Measurements from ENCODE around the gene SLC12A4.

Gene SLC12A4

DNA sequence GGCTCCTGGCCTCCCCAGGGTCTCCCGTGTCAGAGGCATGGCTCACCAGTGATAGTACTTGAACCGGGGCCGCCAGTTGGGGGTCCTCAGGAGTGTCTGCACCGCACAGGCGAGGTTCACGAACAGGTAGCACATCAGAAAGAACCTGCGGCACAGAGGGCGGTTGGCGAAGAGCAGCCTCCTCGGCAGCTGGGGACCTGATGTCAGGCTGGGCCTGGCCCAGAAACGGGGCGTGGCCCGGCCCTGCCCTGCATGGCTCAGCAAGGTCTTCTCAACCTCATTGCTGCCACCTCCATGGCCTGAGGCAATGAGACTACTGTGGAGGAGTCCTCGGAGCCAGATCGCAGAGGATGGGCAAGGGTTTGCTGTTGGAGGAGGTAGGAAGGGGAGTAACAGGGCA, 20.4 kb downstream of the SLC12A4 start:
- Histone ChIP-seq H3K27ac (no peak overlapping the region), H3K9me3 (ENCODE audit: low read depth, low read length) (no peaks in the 10 kb centered on the region), H3K36me3 (ENCODE audit: insufficient read depth, low read length) (no peaks in the 10 kb centered on the region), H3K4me3 (no peak overlapping the region), H3K9ac (ENCODE audit: insufficient read length) (no peak overlapping the region)
- DNase-seq (ENCODE audit: low read depth, low spot score), result no peak
- TF ChIP-seq FOXP2 (optimal IDR thresholded peaks at IDR 0.05; ENCODE audit: control extremely low read depth, extremely low read length, insufficient read depth) (no peak), POLR2AphosphoS5 (IDR thresholded peaks at IDR 0.05; ENCODE audit: borderline replicate concordance, low read depth, low read length) (no peak), EZH2 (IDR thresholded peaks at IDR 0.05) (no peak)

DNA sequence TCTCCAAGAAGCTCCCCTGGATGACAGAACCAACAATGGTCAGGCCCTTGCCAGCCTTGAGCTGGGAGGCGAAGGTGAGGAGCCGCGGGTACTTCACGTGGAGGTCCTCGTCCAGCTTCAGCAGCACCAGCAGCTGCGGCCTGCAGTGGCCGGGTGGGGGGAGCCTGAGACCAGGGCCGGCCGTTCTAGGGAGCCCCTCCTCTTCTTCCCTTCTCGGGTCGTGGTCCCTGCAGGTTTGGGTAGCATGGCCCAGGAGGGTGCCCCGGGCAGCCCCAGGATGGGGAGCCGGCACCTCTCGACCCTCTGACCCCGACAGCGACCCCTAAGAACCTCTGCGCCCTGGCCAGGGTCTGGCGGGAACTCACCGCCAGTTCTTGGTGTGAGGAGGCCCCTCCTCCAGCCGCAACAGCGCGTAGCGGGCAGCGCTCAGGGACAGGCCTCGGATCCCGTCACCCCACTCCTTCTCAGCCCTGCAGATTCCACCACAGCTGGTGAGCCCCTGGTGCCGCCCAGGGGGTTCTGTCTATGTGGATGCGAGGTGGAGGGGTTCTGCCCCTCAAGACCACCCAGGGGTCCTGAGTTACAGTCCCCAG, 21.4 kb downstream of the SLC12A4 start:
- DNase-seq (ENCODE audit: low read depth, low spot score), result no peak
- no peak overlapping the region for H3K27ac ChIP-seq
- no peak for TF ChIP-seq EZH2 (IDR thresholded peaks at IDR 0.05)
- TF ChIP-seq POLR2AphosphoS5 (IDR thresholded peaks at IDR 0.05; ENCODE audit: borderline replicate concordance, low read depth, low read length), result no peak
- no peak for TF ChIP-seq FOXP2 (optimal IDR thresholded peaks at IDR 0.05; ENCODE audit: control extremely low read depth, extremely low read length, insufficient read depth)
- no peak overlapping the region for H3K4me3 ChIP-seq
- no peaks in the 10 kb centered on the region for H3K9me3 ChIP-seq (ENCODE audit: low read depth, low read length)
- H3K9ac ChIP-seq (ENCODE audit: insufficient read length), result no peak overlapping the region
- H3K36me3 ChIP-seq (ENCODE audit: insufficient read depth, low read length), result no peaks in the 10 kb centered on the region

- TF ChIP-seq POLR2AphosphoS5 (IDR thresholded peaks at IDR 0.05; ENCODE audit: borderline replicate concordance, low read depth, low read length), result no peak
- no peak for TF ChIP-seq EZH2 (IDR thresholded peaks at IDR 0.05)
- TF ChIP-seq FOXP2 (optimal IDR thresholded peaks at IDR 0.05; ENCODE audit: control extremely low read depth, extremely low read length, insufficient read depth), result no peak
- Histone ChIP-seq H3K36me3 (ENCODE audit: insufficient read depth, low read length) (no peaks in the 10 kb centered on the region), H3K27ac (no peak overlapping the region), H3K9me3 (ENCODE audit: low read depth, low read length) (no peaks in the 10 kb centered on the region), H3K4me3 (no peak overlapping the region), H3K9ac (ENCODE audit: insufficient read length) (no peak overlapping the region)
- DNase-seq (ENCODE audit: low read depth, low spot score), result no peak
Observed at GRCh38 chr16:67946128-67946569, 22.3 kb downstream of the SLC12A4 start.

DNA sequence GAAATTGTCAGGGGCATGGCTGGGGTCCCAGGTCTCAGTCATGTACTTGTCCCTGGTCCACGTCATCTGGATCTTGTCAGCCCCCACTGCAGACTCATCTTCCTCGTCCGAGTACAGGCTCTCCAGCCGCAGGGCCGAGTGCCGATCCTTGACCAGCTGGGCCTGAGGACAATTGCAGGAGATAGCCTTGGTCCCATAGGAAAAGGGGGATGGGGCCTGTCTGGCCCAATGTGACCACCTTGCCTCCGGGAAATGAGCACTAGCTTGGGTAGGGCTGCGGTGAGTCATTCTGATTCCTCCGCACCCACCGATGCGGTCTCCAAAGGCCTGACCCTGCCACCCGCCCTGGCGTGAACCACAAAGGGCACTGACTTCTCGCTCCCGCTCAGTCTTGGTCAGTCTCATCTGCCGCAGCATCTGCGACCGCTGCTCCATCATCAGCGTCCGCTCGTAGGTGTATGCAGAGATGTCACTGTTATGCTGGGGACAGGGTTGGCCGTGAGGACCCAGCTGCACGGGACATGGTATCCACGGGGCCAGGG, 23.0 kb downstream of the SLC12A4 start:
- H3K9ac ChIP-seq (ENCODE audit: insufficient read length), result no peak overlapping the region
- no peak for TF ChIP-seq FOXP2 (optimal IDR thresholded peaks at IDR 0.05; ENCODE audit: control extremely low read depth, extremely low read length, insufficient read depth)
- H3K4me3 ChIP-seq, result no peak overlapping the region
- no peaks in the 10 kb centered on the region for H3K9me3 ChIP-seq (ENCODE audit: low read depth, low read length)
- no peak for DNase-seq (ENCODE audit: low read depth, low spot score)
- no peak overlapping the region for H3K27ac ChIP-seq
- no peaks in the 10 kb centered on the region for H3K36me3 ChIP-seq (ENCODE audit: insufficient read depth, low read length)

DNA sequence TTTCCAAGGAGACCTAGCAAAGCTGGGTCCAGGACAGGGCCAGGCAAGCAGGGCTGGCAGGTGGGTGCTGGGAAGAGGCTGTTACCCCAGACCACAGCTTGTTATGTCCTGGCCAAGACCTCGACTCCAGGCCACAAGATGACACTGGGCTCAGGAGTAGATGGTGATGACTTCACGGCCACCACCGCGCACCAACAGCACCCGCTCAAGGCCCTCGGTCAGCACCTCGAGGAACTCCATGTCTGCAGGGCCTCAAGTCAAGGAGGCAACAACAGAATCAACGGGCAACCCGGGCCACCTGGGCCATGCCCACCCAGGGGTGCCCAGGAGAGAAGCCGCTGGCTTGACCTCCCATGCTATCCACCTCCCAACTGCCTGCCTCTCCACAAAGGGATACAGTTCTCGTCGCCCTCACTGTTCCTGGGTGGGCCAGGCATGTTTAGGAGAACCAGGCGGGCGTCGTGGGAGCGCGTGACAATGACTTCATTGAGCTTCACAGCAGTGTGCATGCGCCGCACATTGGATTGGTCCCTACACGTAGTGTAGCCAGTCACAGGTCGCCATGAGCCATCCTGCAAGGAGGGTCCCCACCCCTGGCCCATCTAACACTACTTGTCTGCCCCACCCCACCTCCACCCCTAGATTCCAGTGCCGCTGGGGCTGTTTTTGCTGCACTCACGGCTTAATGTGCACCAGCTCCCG, 23.6 kb downstream of the SLC12A4 start:
- Histone ChIP-seq H3K4me3 (no peak overlapping the region), H3K36me3 (ENCODE audit: insufficient read depth, low read length) (no peaks in the 10 kb centered on the region), H3K9ac (ENCODE audit: insufficient read length) (no peak overlapping the region), H3K9me3 (ENCODE audit: low read depth, low read length) (no peaks in the 10 kb centered on the region), H3K27ac (no peak overlapping the region)
- TF ChIP-seq EZH2 (IDR thresholded peaks at IDR 0.05) (no peak), FOXP2 (optimal IDR thresholded peaks at IDR 0.05; ENCODE audit: control extremely low read depth, extremely low read length, insufficient read depth) (no peak), POLR2AphosphoS5 (IDR thresholded peaks at IDR 0.05; ENCODE audit: borderline replicate concordance, low read depth, low read length) (no peak)
- no peak for DNase-seq (ENCODE audit: low read depth, low spot score)

DNA sequence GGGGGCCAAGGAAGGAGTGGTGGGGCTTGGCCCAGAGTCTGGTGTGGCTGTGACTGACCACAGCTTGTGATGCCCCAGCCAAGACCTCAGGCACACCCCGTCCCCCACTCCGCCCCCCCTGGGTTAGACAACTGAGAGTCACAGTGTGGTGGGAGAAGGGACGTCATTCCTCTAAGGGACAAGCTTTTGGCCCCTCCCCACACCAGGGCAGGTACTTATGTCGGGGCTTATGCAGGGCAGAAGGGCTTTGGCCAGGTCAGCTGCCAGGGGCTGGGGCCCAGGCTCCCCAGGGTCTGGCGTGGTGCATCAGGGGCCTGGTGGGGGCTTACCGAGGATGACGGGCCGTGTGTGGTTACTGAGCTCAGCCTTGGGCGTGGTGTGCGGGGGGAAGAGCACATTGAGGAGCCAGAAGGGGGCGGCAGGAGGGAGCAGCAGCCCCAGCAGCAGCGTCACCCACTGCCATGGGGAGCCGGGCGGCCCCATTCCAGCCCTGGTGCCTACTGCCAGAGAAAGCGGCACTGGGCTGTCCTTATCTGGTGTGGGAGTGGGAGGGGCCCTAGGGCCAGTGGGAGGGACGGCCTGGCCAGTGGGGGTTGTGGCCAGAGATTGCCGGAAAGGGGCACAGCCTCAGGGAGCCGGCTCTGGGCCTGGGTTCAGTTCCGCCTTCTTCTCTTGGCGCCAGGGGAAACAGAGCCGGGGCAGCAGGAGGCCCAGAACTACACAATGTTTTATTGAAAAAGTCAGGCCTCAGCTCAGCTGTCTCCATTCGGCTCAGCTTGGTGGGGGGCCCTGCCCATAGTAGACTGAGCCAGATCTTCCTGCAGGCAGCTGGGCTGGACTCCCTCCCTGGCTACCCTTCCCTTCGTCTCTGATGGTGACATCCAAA, 24.6 kb downstream of the SLC12A4 start, which contains the start of gene LCAT:
Gene LCAT (minus strand): TSS at position 502 of the 886 bp plus-strand sequence. CDS start 19 bp downstream, at position 483.
- no peaks in the 10 kb centered on the region for H3K9me3 ChIP-seq (ENCODE audit: low read depth, low read length)
- DNase-seq (ENCODE audit: low read depth, low spot score), result no peak
- H3K27ac ChIP-seq, result no peak within 1 kb of the TSS
- H3K9ac ChIP-seq (ENCODE audit: insufficient read length), result no peak within 1 kb of the TSS
- H3K36me3 ChIP-seq (ENCODE audit: insufficient read depth, low read length), result no peaks in the 10 kb centered on the region
- TF ChIP-seq POLR2AphosphoS5 (IDR thresholded peaks at IDR 0.05; ENCODE audit: borderline replicate concordance, low read depth, low read length) (no peak), FOXP2 (optimal IDR thresholded peaks at IDR 0.05; ENCODE audit: control extremely low read depth, extremely low read length, insufficient read depth) (no peak), EZH2 (IDR thresholded peaks at IDR 0.05) (no peak)
- H3K4me3 ChIP-seq, result no peak within 1 kb of the TSS

- no peak overlapping the region for H3K4me3 ChIP-seq
- DNase-seq (ENCODE audit: low read depth, low spot score), result no peak
- no peaks in the 10 kb centered on the region for H3K9me3 ChIP-seq (ENCODE audit: low read depth, low read length)
- H3K36me3 ChIP-seq (ENCODE audit: insufficient read depth, low read length), result no peaks in the 10 kb centered on the region
- TF ChIP-seq EZH2 (IDR thresholded peaks at IDR 0.05) (no peak), POLR2AphosphoS5 (IDR thresholded peaks at IDR 0.05; ENCODE audit: borderline replicate concordance, low read depth, low read length) (no peak), FOXP2 (optimal IDR thresholded peaks at IDR 0.05; ENCODE audit: control extremely low read depth, extremely low read length, insufficient read depth) (no peak)
- H3K9ac ChIP-seq (ENCODE audit: insufficient read length), result no peak overlapping the region
- H3K27ac ChIP-seq, result no peak overlapping the region
Observed at GRCh38 chr16:67943256-67943618, 25.2 kb downstream of the SLC12A4 start.
